GM19043 (cell line): ENCODE results near the gene GNAI3.
A peak's percentile ranks its signal among the peaks of the same experiment; 100 is the strongest.

Experiments used
- ATAC-seq: cut with Tn5 transposase; IDR thresholded peaks from one replicate; pipeline ENCODE4 v1.9.1; 2021; ENCODE audit warnings: low read depth; ENCODE audit not compliant: unreplicated experiment

GNAI3 gene

GRCh38 chr1:109523706-109524105, 24.7 kb upstream of the GNAI3 start:
- ATAC-seq = no peak

- no peak for ATAC-seq
These were observed 21.2 kb upstream of the GNAI3 start for GRCh38 chr1:109527098-109527811.

GRCh38 chr1:109527846-109528695, 20.3 kb upstream of the GNAI3 start:
- no peak for ATAC-seq

- ATAC-seq = no peak
These were observed 19.7 kb upstream of the GNAI3 start for GRCh38 chr1:109528712-109529111.

- ATAC-seq = no peak
These were observed 18.4 kb upstream of the GNAI3 start for GRCh38 chr1:109529881-109530456.

- ATAC-seq = no peak
These were observed 17.8 kb upstream of the GNAI3 start for GRCh38 chr1:109530457-109531087.

GRCh38 chr1:109531380-109531779, 17.0 kb upstream of the GNAI3 start:
- no peak for ATAC-seq

GRCh38 chr1:109531826-109532364, 16.5 kb upstream of the GNAI3 start:
- ATAC-seq = no peak

GRCh38 chr1:109532365-109533136, 15.9 kb upstream of the GNAI3 start:
- peak; percentile 72 for ATAC-seq

GRCh38 chr1:109534307-109534858, 14.0 kb upstream of the GNAI3 start:
- ATAC-seq = no peak

- ATAC-seq = no peak
These were observed 12.9 kb upstream of the GNAI3 start for GRCh38 chr1:109535481-109535880.

GRCh38 chr1:109535971-109536491, 12.4 kb upstream of the GNAI3 start:
- no peak for ATAC-seq

GRCh38 chr1:109537450-109538178, 10.8 kb upstream of the GNAI3 start:
- ATAC-seq = no peak

GRCh38 chr1:109538827-109539555, 9.4 kb upstream of the GNAI3 start:
- no peak for ATAC-seq

- no peak for ATAC-seq
These were observed 8.7 kb upstream of the GNAI3 start, which contains the start of gene GPR61 for GRCh38 chr1:109539676-109540075. GPR61 (plus strand) TSS chr1:109539872; CDS start chr1:109543023, 3,151 bp downstream.

- ATAC-seq = no peak
These were observed 7.3 kb upstream of the GNAI3 start for GRCh38 chr1:109541102-109541501.

- ATAC-seq = no peak
These were observed 5.8 kb upstream of the GNAI3 start for GRCh38 chr1:109542657-109543056.
